Neural crest cell (in vitro differentiated cells): ENCODE results near the gene PSMD1. TPM values are rescaled to one million over a fixed set of nuclear protein-coding genes. Genes with fewer than 3 reads are reported as not detected.
A peak's percentile ranks its signal among the peaks of the same experiment; 100 is the strongest.

ENCODE experiments used
- DNase-seq: peaks from one replicate; pipeline ENCODE4 v3.0.0; 2021; ENCODE audit warnings: low read depth, mixed read lengths, low spot score
- H3K27ac Mint-ChIP-seq: one replicate; pipeline ENCODE4 v1.8.0; 2021; ENCODE audit warnings: mild to moderate bottlenecking, mixed read lengths; ENCODE audit not compliant: unreplicated experiment
- H3K27me3 Mint-ChIP-seq: 2 replicates; pipeline ENCODE4 v1.8.0; 2021; ENCODE audit warnings: low read depth, mild to moderate bottlenecking, mixed read lengths
- H3K36me3 Mint-ChIP-seq: 2 replicates; pipeline ENCODE4 v1.8.0; 2021; ENCODE audit warnings: low read depth, mild to moderate bottlenecking, mixed read lengths
- H3K4me1 Mint-ChIP-seq: 2 replicates; pipeline ENCODE4 v1.8.0; 2021; ENCODE audit warnings: mixed read lengths
- H3K4me3 Mint-ChIP-seq: one replicate; pipeline ENCODE4 v1.8.0; 2021; ENCODE audit warnings: mild to moderate bottlenecking, mixed read lengths
- H3K9me3 Mint-ChIP-seq: 2 replicates; pipeline ENCODE4 v1.8.0; 2021; ENCODE audit warnings: mixed read lengths
- CTCF ChIP-seq: fragments of 200-600 bp; sonication (generic); conservative IDR thresholded peaks from 2 replicates; pipeline ENCODE4 v1.5.0; 2021; ENCODE audit warnings: antibody characterized with exemption, mild to moderate bottlenecking
- total RNA-seq: library from RNA; stranded (reverse); gene quantifications from 2 replicates; pipeline ENCODE4 v1.2.1, GENCODE V29; 2021

Gene PSMD1
- total RNA-seq, 1 donor from 2014 or later: 128 TPM

- no peaks in the 10 kb centered on the region for H3K9me3 Mint-ChIP-seq
- peaks cover 5% of the 10 kb centered on the region for H3K4me1 Mint-ChIP-seq
These were observed 16.8 kb upstream of the PSMD1 start for GRCh38 chr2:231039821-231040364.

GRCh38 chr2:231041061-231041689, 15.5 kb upstream of the PSMD1 start:
- TF ChIP-seq CTCF: no peak
- Mint-ChIP-seq H3K4me1 (peaks cover 5% of the 10 kb centered on the region), H3K36me3 (no peaks in the 10 kb centered on the region), H3K9me3 (no peaks in the 10 kb centered on the region), H3K4me3 (no peak overlapping the region), H3K27me3 (peaks cover 36% of the 10 kb centered on the region), H3K27ac (no peak overlapping the region)
- DNase-seq: no peak

More at GRCh38 chr2:231039821-231040364, 16.8 kb upstream of the PSMD1 start:
- Mint-ChIP-seq H3K36me3 (no peaks in the 10 kb centered on the region), H3K27ac (no peak overlapping the region), H3K27me3 (peaks cover 47% of the 10 kb centered on the region), H3K4me3 (peak overlapping the region; percentile 32)
- no peak for DNase-seq
- no peak for TF ChIP-seq CTCF

GRCh38 chr2:231043796-231044195, 12.9 kb upstream of the PSMD1 start:
- no peak for TF ChIP-seq CTCF
- H3K4me1 Mint-ChIP-seq: peaks cover 21% of the 10 kb centered on the region
- H3K27ac Mint-ChIP-seq: no peak overlapping the region
- no peak overlapping the region for H3K4me3 Mint-ChIP-seq
- no peak for DNase-seq
- H3K27me3 Mint-ChIP-seq: peaks cover 18% of the 10 kb centered on the region
- H3K9me3 Mint-ChIP-seq: no peaks in the 10 kb centered on the region
- no peaks in the 10 kb centered on the region for H3K36me3 Mint-ChIP-seq

- no peaks in the 10 kb centered on the region for H3K36me3 Mint-ChIP-seq
- DNase-seq: no peak
- H3K27ac Mint-ChIP-seq: no peak overlapping the region
- no peak overlapping the region for H3K4me3 Mint-ChIP-seq
- no peaks in the 10 kb centered on the region for H3K27me3 Mint-ChIP-seq
- no peak for TF ChIP-seq CTCF
- H3K4me1 Mint-ChIP-seq: peaks cover 22% of the 10 kb centered on the region
- no peaks in the 10 kb centered on the region for H3K9me3 Mint-ChIP-seq
These were observed 9.8 kb upstream of the PSMD1 start for GRCh38 chr2:231046916-231047273.

- Mint-ChIP-seq H3K27ac (peak overlapping the region; percentile 81), H3K27me3 (peaks cover 3% of the 10 kb centered on the region), H3K9me3 (no peaks in the 10 kb centered on the region), H3K36me3 (no peaks in the 10 kb centered on the region), H3K4me1 (peaks cover 26% of the 10 kb centered on the region), H3K4me3 (peak overlapping the region; percentile 38)
- DNase-seq: peak; percentile 33
- no peak for TF ChIP-seq CTCF
These were observed 9.3 kb upstream of the PSMD1 start for GRCh38 chr2:231047274-231047922.
